ENCODE measurements around the gene CAMK2N2. TPM values are rescaled to one million over a fixed set of nuclear protein-coding genes. Genes with fewer than 3 reads are reported as not detected.

The CAMK2N2 gene
- total and polyA plus RNA-seq, 9 of the 15 experiments (the other 6 are each of a cell fraction or from before 2014, with no cell fraction given) = 0.08 to 0.22 (median 0.11) TPM; not detected in 5

DNA sequence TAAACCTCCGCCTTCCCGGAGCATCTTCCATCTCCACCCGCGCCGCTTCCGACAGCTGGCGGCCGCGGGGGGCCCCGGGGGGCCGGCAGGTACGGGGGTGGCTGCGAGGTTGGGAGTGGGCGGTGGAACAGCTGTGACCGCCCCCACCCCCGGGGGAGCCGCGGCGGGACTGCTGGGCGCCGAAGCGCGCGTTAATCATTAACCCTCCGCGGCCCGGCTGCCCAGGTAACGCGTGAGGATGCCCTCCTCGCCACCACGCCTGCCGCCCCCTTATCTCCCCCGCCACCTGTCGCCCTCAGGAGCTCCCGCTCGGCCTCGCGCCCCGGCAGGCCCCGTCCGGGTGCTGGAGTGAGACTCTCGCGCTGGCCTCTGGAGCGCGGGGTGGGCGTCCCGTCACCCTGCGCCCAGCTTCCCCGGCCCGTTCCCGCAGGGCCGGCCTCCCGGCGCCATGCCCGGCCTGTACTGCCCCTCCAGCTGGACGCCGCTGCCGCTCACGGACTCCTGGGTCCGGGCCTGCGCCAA, 31.2 kb downstream of the CAMK2N2 start:
- H3K27ac ChIP-seq (ENCODE audit: extremely low read depth, low read depth, low read length) = no peak overlapping the region
- no peaks in the 10 kb centered on the region for H3K79me2 ChIP-seq (ENCODE audit: control insufficient read depth, insufficient read depth, low read length)
- H3K4me2 ChIP-seq (ENCODE audit: insufficient read depth, low read length) = no peak overlapping the region
- intact Hi-C loops (cut with micrococcal nuclease) (no loop called here), in situ Hi-C loops (cut with MboI) (no loop called here)
- WGBS (ENCODE audit: insufficient coverage, low coverage, missing lambda C conversion rate) = 5% methylated on average over 26 of the region's 61 CpGs
- H3K4me1 ChIP-seq (replicated peaks in 1 of 2; ENCODE audit: control insufficient read depth in 2 of 2, insufficient read depth in 2 of 2, low read length in 2 of 2) = peaks cover 0 to 33% of the 10 kb centered on the region in 2 experiments; a peak in 3 of 5 replicates
- TF ChIP-seq, protein P1, sequence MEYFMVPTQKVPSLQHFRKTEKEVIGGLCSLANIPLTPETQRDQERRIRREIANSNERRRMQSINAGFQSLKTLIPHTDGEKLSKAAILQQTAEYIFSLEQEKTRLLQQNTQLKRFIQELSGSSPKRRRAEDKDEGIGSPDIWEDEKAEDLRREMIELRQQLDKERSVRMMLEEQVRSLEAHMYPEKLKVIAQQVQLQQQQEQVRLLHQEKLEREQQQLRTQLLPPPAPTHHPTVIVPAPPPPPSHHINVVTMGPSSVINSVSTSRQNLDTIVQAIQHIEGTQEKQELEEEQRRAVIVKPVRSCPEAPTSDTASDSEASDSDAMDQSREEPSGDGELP (CRISPR knock-in tag; IDR thresholded peaks at IDR 0.05; ENCODE audit: borderline replicate concordance) = peak; percentile 39; the same call in 1 of the 2 replicates
- TF ChIP-seq ZNF174 (CRISPR knock-in tag; IDR thresholded peaks at IDR 0.05) (no peak), SRSF1 (IDR thresholded peaks at IDR 0.05; ENCODE audit: low read depth, low read length) (no peak), CBFA2T3 (IDR thresholded peaks at IDR 0.05) (peak; percentile 26; the same call in 1 of the 2 replicates), RBFOX2 (IDR thresholded peaks at IDR 0.05; ENCODE audit: low read depth, low read length) (no peak), SMARCB1 (IDR thresholded peaks at IDR 0.05; ENCODE audit: insufficient read length, low read depth) (no peak), NCOR1 (IDR thresholded peaks at IDR 0.05) (no peak), ZBTB7A (IDR thresholded peaks at IDR 0.05; ENCODE audit: borderline replicate concordance, control insufficient read depth, low read depth, low read length) (0 out of 2 replicates have a peak, but pooled peaks have one; percentile 21), GTF2E2 (tag; IDR thresholded peaks at IDR 0.05) (no peak), MAZ (CRISPR knock-in tag; conservative IDR thresholded peaks at IDR 0.05 in 1 of 2, IDR thresholded peaks at IDR 0.05 in 1 of 2) (no peak), YY1 (IDR thresholded peaks at IDR 0.05; ENCODE audit: borderline replicate concordance in 1 of 3, control insufficient read depth in 1 of 3, extremely low read depth in 1 of 3, insufficient read depth in 3 of 3, insufficient read length in 1 of 3, insufficient replicate concordance in 2 of 3, low read depth in 1 of 3, low read length in 2 of 3) (no peak), CXXC5 (CRISPR knock-in tag; IDR thresholded peaks at IDR 0.05) (0 out of 2 replicates have a peak, but pooled peaks have one; percentile 10)
- TF ChIP-seq, protein P2, sequence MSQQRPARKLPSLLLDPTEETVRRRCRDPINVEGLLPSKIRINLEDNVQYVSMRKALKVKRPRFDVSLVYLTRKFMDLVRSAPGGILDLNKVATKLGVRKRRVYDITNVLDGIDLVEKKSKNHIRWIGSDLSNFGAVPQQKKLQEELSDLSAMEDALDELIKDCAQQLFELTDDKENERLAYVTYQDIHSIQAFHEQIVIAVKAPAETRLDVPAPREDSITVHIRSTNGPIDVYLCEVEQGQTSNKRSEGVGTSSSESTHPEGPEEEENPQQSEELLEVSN (IDR thresholded peaks at IDR 0.05; ENCODE audit: borderline replicate concordance in 1 of 2, extremely low read depth in 1 of 2, insufficient read depth in 1 of 2, insufficient read length in 1 of 2, low read depth in 1 of 2, low read length in 1 of 2, poor library complexity in 1 of 2, severe bottlenecking in 1 of 2) = peak in 1 of 2 experiments; percentile 52
- TF ChIP-seq, protein P3, sequence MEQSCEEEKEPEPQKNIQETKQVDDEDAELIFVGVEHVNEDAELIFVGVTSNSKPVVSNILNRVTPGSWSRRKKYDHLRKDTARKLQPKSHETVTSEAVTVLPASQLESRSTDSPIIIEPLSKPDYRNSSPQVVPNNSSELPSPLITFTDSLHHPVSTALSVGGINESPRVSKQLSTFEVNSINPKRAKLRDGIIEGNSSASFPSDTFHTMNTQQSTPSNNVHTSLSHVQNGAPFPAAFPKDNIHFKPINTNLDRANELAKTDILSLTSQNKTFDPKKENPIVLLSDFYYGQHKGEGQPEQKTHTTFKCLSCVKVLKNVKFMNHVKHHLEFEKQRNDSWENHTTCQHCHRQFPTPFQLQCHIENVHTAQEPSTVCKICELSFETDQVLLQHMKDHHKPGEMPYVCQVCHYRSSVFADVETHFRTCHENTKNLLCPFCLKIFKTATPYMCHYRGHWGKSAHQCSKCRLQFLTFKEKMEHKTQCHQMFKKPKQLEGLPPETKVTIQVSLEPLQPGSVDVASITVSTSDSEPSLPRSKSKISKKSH (CRISPR knock-in tag; IDR thresholded peaks at IDR 0.05) = no peak
- peaks cover 46 to 66% of the 10 kb centered on the region in 2 experiments for H3K27me3 ChIP-seq (ENCODE audit: control insufficient read depth in 2 of 2, insufficient read depth in 2 of 2, low read length in 2 of 2)
- H3K4me3 ChIP-seq = no peak overlapping the region
- no peaks in the 10 kb centered on the region for H3K9me1 ChIP-seq (ENCODE audit: control insufficient read depth, insufficient read depth, low read length)
- no TSS peak for BruUV-seq (replicated peaks)
- ChIA-PET CTCF (ENCODE audit: low intra/inter-chr PET ratio) (no interaction called here), POLR2A (interaction anchor here (0.6 to 1.7 kb wide), 3 partner anchors 10 to 518 kb away, joined by 3 to 6 read pairs (median 3); no protein-coding TSS in a partner anchor)
- H2AFZ ChIP-seq (ENCODE audit: low read depth, low read length) = no peak overlapping the region
- peaks cover 15% of the 10 kb centered on the region for H4K20me1 ChIP-seq (replicated peaks; ENCODE audit: control insufficient read depth, insufficient read depth, low read length)
- ATAC-seq (0 out of 3 replicates have a peak, but pooled peaks have one; percentile 5), FAIRE-seq (no peak), DNase-seq (ENCODE audit: extremely low read depth in 1 of 4, low spot score in 3 of 4) (peak; percentile 37 to 59 (median 54))
- no peaks in the 10 kb centered on the region for H3K9me3 ChIP-seq (replicated peaks; ENCODE audit: control insufficient read depth, insufficient read depth, low read depth, low read length)
- no peak overlapping the region for H3K9ac ChIP-seq (ENCODE audit: insufficient read depth in 1 of 2, low read depth in 2 of 2, low read length in 2 of 2)
- H3K36me3 ChIP-seq (ENCODE audit: control insufficient read depth, insufficient read depth, low read length) = no peaks in the 10 kb centered on the region

Measured in K562 (cell line).